ENCODE results near the gene CA12. TPM values are rescaled to one million over a fixed set of nuclear protein-coding genes. Genes with fewer than 3 reads are reported as not detected.
"Not testable (repeated sequence)": the region's sequence is repeated elsewhere in the genome, so short reads cannot be mapped to it uniquely, and the experiment has no call there.

Gene CA12
- total and polyA plus RNA-seq, 2 of the 8 experiments (the other 6 are each of a cell fraction or from before 2014, with no cell fraction given), result 4.7 to 4.9 TPM

DNA sequence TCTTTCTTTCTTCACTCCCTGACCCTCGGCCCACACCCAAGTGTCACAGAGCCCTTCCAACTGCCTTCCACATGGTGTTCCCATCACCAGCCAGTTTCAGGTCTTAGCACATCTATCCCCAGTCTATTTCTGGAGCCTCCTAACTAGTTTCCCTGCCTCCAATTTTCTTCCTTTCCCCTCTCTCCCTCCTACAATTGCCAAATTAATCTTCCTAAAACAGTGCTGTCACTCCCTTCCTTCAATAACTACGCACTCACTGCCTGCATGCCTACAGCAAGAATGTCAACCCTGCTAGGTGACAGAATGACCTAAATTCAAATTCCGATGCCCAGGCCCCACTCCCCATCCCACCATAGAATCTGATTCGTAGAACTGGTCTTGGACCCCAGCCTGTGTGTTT is 36.1 kb upstream of the CA12 start:
- no peak overlapping the region for H4K8ac ChIP-seq (ENCODE audit: extremely low read depth, insufficient read depth, low read length)
- WGBS, 2 experiments (ENCODE audit: extremely low coverage in 1 of 2, insufficient coverage in 1 of 2, insufficient read length in 1 of 2, insufficient replicate concordance in 2 of 2, low coverage in 1 of 2, low lambda C conversion rate in 2 of 2, missing lambda C conversion rate in 1 of 2), result 85% methylated on average over 4 of the region's 4 CpGs; no CpG with 5 or more reads in 1 of the 2 experiments

DNA sequence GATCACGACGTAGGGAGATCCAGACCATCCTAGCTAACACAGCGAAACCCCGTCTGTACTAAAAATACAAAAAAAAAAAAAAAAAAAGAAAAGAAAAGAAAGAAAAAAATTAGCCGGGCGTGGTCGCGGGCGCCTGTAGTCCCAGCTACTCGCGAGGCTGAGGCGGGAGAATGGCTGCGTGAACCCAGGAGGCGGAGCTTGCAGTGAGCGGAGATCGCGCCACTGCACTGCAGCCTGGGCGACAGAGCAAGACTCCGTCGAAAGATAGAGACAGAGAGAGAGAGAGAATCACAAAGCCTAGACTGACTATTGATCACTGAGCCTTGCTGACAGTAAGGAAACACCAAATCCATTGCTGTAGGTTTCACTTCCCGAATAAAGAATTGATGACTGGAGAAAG is 35.6 kb upstream of the CA12 start:
- H2BK20ac ChIP-seq (ENCODE audit: low read length); H2BK120ac ChIP-seq (replicated peaks; ENCODE audit: low read depth, low read length); FAIRE-seq; H3K79me2 ChIP-seq (ENCODE audit: control insufficient read depth in 1 of 2, insufficient read depth in 2 of 2, low read length in 2 of 2); H3K4me2 ChIP-seq (ENCODE audit: insufficient read depth in 1 of 2, low read depth in 2 of 2, low read length in 2 of 2); H3K27ac ChIP-seq (ENCODE audit: low read depth, low read length); H4K8ac ChIP-seq (ENCODE audit: extremely low read depth, insufficient read depth, low read length); H3K36me3 ChIP-seq (ENCODE audit: control insufficient read depth in 2 of 4, insufficient read depth in 4 of 4, low read length in 3 of 4); H3K14ac ChIP-seq (ENCODE audit: insufficient read length); H2BK12ac ChIP-seq (ENCODE audit: low read depth, low read length); H4K20me1 ChIP-seq (replicated peaks in 1 of 2; ENCODE audit: control insufficient read depth in 1 of 2, insufficient read depth in 2 of 2, low read length in 2 of 2); H3K4ac ChIP-seq (replicated peaks; ENCODE audit: insufficient read length, low read depth, low read length); H3K23ac ChIP-seq (ENCODE audit: insufficient read length); H3K23me2 ChIP-seq (ENCODE audit: low read depth, low read length); H3K18ac ChIP-seq (ENCODE audit: extremely low read depth, low read length); H2AK5ac ChIP-seq (ENCODE audit: low read depth, low read length); H3K9ac ChIP-seq (replicated peaks in 1 of 4; ENCODE audit: extremely low read depth in 1 of 4, low read depth in 3 of 4, low read length in 3 of 4); CTCF ChIA-PET (ENCODE audit: partially characterized antibody); H4K5ac ChIP-seq (ENCODE audit: insufficient read length, low read depth, low read length); DNase-seq (ENCODE audit: low read depth in 1 of 2, low spot score in 2 of 2); H4K91ac ChIP-seq (replicated peaks; ENCODE audit: insufficient read length, low read length); H2BK5ac ChIP-seq (ENCODE audit: low read depth, low read length); H3K79me1 ChIP-seq (ENCODE audit: low read depth, low read length); H2BK15ac ChIP-seq (ENCODE audit: low read length); H3K9me3 ChIP-seq (ENCODE audit: insufficient read depth in 2 of 2, low read depth in 1 of 2, low read length in 1 of 2); H3K27me3 ChIP-seq (replicated peaks in 1 of 4; ENCODE audit: control insufficient read depth in 3 of 4, extremely low read depth in 1 of 4, insufficient read depth in 3 of 4, low read length in 3 of 4); H3K4me3 ChIP-seq (ENCODE audit: extremely low read depth in 1 of 4, insufficient read depth in 2 of 4, low read depth in 3 of 4, low read length in 4 of 4); H3K56ac ChIP-seq (replicated peaks; ENCODE audit: insufficient read length, low read depth, low read length); H2AFZ ChIP-seq (ENCODE audit: low read length); POLR2A ChIA-PET (ENCODE audit: partially characterized antibody); H3K4me1 ChIP-seq (replicated peaks in 1 of 4; ENCODE audit: control insufficient read depth in 3 of 4, insufficient read depth in 4 of 4, low read length in 3 of 4): not testable (repeated sequence)
- WGBS, 2 experiments (ENCODE audit: extremely low coverage in 1 of 2, insufficient coverage in 1 of 2, insufficient read length in 1 of 2, insufficient replicate concordance in 2 of 2, low coverage in 1 of 2, low lambda C conversion rate in 2 of 2, missing lambda C conversion rate in 1 of 2), result 92% methylated on average over 11 of the region's 21 CpGs; no CpG with 5 or more reads in 1 of the 2 experiments

More for the DNA sequence above, 36.1 kb upstream of the CA12 start:
- Histone ChIP-seq H3K4me1 (replicated peaks in 1 of 4; ENCODE audit: control insufficient read depth in 3 of 4, insufficient read depth in 4 of 4, low read length in 3 of 4) (no peaks in the 10 kb centered on the region), H3K9ac (replicated peaks in 1 of 4; ENCODE audit: extremely low read depth in 1 of 4, low read depth in 3 of 4, low read length in 3 of 4) (no peak overlapping the region), H3K14ac (ENCODE audit: insufficient read length) (no peak overlapping the region), H2AK5ac (ENCODE audit: low read depth, low read length) (no peak overlapping the region), H3K56ac (replicated peaks; ENCODE audit: insufficient read length, low read depth, low read length) (no peak overlapping the region), H3K23me2 (ENCODE audit: low read depth, low read length) (no peaks in the 10 kb centered on the region), H3K4me2 (ENCODE audit: insufficient read depth in 1 of 2, low read depth in 2 of 2, low read length in 2 of 2) (no peak overlapping the region), H2BK12ac (ENCODE audit: low read depth, low read length) (no peak overlapping the region), H2BK5ac (ENCODE audit: low read depth, low read length) (no peak overlapping the region), H4K5ac (ENCODE audit: insufficient read length, low read depth, low read length) (no peak overlapping the region), H3K79me2 (ENCODE audit: control insufficient read depth in 1 of 2, insufficient read depth in 2 of 2, low read length in 2 of 2) (no peaks in the 10 kb centered on the region), H2BK20ac (ENCODE audit: low read length) (no peak overlapping the region), H3K4ac (replicated peaks; ENCODE audit: insufficient read length, low read depth, low read length) (no peak overlapping the region), H2BK15ac (ENCODE audit: low read length) (no peak overlapping the region), H3K27ac (ENCODE audit: low read depth, low read length) (no peak overlapping the region), H2AFZ (ENCODE audit: low read length) (no peak overlapping the region), H3K4me3 (ENCODE audit: extremely low read depth in 1 of 4, insufficient read depth in 2 of 4, low read depth in 3 of 4, low read length in 4 of 4) (no peak overlapping the region), H3K36me3 (ENCODE audit: control insufficient read depth in 2 of 4, insufficient read depth in 4 of 4, low read length in 3 of 4) (no peaks in the 10 kb centered on the region), H3K23ac (ENCODE audit: insufficient read length) (no peak overlapping the region), H3K27me3 (replicated peaks in 1 of 4; ENCODE audit: control insufficient read depth in 3 of 4, extremely low read depth in 1 of 4, insufficient read depth in 3 of 4, low read length in 3 of 4) (no peaks in the 10 kb centered on the region), H4K20me1 (replicated peaks in 1 of 2; ENCODE audit: control insufficient read depth in 1 of 2, insufficient read depth in 2 of 2, low read length in 2 of 2) (no peaks in the 10 kb centered on the region), H3K18ac (ENCODE audit: extremely low read depth, low read length) (no peak overlapping the region), H3K79me1 (ENCODE audit: low read depth, low read length) (no peaks in the 10 kb centered on the region), H4K91ac (replicated peaks; ENCODE audit: insufficient read length, low read length) (no peak overlapping the region), H2BK120ac (replicated peaks; ENCODE audit: low read depth, low read length) (no peak overlapping the region), H3K9me3 (ENCODE audit: insufficient read depth in 2 of 2, low read depth in 1 of 2, low read length in 1 of 2) (no peaks in the 10 kb centered on the region)
- TF ChIP-seq KDM5A (IDR thresholded peaks at IDR 0.05; ENCODE audit: low read length) (no peak), CEBPB (IDR thresholded peaks at IDR 0.05; ENCODE audit: low read depth, low read length) (no peak)
- DNase-seq (ENCODE audit: low read depth in 1 of 2, low spot score in 2 of 2) (no peak), FAIRE-seq (no peak)
- ChIA-PET POLR2A (ENCODE audit: partially characterized antibody) (no interaction called here), CTCF (ENCODE audit: partially characterized antibody) (no interaction called here)
